GM21825 (cell line): Measurements from ENCODE around the gene DRG2.

Source experiments
- ATAC-seq: cut with Tn5 transposase; IDR thresholded peaks from one replicate; pipeline ENCODE4 v1.9.1; 2021; ENCODE audit warnings: mild to moderate bottlenecking, moderate library complexity; ENCODE audit not compliant: unreplicated experiment

DRG2 gene, protein sequence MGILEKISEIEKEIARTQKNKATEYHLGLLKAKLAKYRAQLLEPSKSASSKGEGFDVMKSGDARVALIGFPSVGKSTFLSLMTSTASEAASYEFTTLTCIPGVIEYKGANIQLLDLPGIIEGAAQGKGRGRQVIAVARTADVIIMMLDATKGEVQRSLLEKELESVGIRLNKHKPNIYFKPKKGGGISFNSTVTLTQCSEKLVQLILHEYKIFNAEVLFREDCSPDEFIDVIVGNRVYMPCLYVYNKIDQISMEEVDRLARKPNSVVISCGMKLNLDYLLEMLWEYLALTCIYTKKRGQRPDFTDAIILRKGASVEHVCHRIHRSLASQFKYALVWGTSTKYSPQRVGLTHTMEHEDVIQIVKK

DNA sequence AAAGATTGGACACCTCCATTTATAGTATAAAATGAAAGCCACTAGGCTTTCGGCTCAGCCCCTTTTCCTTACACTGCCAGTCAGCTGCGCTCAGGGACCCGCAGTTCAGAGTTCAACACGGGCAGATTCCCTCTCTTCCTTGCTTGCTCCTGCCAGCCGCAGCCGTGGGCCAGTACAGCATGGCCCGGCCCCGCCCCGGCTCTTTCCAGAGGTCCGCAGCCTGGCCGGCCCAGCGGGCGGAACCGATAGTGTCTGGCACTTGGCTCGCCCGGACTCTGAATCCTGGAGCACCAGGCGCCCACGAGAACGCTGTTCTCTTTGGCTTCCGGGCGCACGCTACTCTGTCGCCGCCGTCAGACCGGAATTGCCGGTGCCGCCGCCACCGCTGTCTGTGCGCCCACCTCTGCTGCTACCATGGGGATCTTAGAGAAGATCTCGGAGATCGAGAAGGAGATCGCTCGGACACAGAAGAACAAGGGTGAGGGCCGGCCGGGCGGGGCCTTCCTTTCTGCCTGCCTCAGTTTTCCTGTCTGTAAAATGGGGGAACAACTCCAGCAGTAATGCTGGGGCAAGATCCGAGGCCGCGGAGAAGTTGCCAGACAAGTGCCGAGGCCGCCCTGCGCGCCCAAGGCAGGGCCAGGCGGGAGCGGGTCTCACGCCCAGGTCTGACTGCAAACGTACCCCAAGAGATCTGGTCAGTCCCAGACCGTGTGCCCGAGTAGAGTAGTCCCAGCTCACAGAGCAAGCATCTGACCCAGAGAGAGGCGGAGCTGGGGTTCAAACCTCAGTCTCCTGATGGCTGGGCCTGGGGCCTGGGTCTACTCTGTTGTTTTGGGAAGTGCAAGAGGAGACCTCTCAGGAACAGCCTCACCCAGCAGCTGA, at the start of gene DRG2:
DRG2 (plus strand) TSS at position 339 of the 882 bp plus-strand sequence; CDS start at position 415, 76 bp downstream.
- ATAC-seq = peak; percentile 86

DNA sequence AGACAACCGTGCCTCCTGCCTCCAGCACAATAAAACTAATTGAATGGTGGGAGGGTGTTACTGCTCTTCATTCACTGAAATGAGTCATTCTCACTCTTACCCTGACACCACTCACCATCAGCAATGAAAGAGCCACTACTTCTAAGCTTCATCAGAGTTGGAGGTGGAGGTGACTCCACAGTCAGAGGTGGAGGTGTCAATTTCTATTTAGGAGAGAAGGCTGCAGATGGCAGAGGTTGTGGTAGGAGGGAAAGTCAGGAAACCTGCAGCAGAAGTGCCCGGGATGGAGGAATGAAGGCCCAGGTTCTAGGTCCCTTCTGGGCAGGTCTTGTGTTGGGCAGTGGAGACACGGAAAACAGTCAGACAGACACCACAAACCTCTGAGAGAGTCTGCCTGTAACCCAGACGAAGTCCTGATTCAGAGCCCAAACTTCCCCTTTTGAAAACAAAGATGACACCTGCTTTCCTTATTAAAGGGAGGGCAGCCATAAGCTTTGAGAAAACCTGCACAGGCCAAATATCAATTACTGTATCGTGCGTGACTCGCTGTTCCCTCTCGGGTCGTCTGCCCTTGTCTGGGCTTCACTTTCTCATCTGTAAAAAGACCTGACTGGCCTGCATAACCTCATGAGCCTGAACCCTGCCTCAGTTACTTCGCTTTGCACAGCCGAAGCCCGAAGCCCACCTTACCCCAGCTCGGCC, 49.4 kb upstream of the DRG2 start:
- ATAC-seq = no peak

DNA sequence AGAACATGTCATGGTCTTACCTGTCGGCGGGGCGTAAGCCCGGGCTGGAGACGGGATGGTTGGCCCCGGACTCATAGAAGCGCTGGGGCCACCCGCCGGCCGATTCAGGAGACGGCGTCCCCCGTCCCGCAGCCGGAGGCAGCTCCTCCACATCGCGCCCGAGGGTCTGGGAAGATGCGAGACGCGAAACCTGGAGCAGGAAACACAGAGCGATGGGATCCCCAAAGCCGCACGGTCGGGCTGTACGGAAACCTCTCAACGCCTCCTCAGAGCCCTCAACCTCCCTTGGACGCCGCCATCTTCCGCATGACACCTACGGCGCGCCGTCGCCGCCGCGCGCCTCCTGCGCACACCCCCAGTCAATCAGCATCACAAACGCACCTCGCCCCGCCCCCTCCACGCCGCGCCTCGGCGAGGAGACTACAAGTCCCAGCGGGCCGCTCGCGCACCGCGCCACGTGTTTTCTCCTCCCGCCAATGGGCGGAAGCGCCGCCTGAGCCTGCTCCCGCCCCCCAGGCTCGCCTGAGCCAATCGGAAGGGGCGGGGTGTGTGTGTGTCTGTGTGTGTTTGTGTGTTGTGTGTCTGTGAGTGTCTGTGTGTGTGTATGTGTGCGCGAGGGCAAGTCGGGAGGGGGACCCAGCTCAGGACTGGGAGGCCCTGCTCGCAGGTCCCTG, 48.8 kb upstream of the DRG2 start, which contains the start of the genes ATPAF2 and GID4:
ATPAF2 (minus strand) TSS at position 308 of the 674 bp plus-strand sequence; CDS start at position 153, 155 bp downstream.
GID4 (plus strand) TSS at position 548 of the 674 bp plus-strand sequence; CDS start at position 605, 57 bp downstream.
- ATAC-seq = peak; percentile 84

DNA sequence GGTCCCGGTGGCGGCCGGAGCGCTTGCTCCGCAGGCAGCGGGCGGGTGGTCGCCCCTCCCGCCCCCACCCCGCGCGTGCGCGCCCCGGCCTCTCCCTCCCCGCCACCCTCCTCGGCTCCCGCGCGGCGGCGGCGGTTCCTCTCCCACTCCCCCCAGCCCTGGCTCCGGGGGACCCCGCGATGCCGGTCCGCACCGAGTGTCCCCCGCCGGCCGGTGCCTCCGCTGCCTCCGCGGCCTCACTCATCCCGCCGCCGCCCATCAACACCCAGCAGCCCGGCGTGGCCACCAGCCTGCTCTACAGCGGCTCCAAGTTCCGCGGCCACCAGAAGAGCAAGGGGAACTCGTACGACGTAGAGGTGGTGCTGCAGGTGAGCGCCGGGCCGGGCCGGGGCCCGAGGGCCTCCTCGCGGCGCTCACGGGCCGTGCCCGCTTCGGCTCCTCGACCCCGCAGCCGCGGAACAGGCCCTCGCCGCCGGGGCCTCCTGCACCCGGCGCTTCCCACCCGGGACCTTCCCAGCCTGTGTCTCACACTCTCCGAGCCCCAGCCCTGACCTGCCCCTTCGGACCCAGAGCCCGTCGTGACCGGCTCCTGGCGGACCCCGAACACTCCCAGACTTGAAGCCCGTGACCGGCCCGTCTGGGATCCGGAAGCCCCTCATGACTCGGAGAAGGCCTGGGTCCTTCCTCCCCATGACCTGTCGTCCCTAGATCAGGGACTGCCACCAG, 48.0 kb upstream of the DRG2 start:
- peak; percentile 26 for ATAC-seq

DNA sequence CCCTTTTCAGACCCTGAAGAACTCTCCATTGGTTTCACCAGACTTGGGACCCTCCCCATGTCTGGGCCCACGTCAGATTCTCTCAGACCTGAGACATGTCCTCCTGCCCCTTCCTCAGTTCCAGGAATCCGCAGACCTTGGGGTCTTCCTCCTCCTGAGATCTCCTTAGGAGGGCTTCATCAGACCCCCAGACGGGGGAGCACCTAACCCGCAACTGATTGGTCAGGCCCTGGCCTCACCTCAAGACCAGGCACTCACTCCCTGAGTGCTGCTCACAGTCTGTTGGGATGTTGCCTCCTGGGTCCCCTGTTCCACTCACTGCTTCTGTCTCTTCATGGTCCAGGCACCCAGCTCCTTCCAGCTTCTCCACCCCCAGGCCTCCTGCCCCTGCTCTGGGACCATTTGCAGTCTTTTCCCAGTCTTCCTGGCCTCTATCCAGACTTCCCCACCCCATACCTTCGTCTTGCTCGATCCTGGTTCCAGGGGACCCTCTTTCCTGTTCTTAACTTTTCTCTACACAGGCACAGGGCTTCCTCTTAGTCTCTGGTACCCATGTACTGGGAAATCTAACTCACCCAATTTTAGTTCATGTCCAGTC, 47.4 kb upstream of the DRG2 start:
- ATAC-seq = no peak

DNA sequence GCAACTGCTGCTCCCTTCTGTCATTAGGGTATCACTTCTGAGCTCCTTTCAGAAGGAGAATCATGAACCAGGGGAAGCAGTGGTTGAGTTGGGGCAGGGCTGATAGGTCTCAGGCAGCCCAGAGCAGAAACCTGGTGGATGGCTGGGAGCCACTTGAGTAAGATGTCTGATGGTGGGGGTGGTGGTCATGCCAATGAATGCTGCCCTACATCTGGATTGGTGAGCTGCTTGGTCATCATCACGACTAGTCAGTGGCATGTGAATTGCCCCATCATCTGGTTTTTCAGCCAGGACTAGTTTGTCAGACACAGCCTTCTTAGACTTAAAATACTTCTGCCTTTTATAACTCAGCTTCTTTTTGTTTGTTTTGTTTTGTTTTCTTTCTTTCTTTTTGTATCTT, 46.0 kb upstream of the DRG2 start:
- no peak for ATAC-seq

DNA sequence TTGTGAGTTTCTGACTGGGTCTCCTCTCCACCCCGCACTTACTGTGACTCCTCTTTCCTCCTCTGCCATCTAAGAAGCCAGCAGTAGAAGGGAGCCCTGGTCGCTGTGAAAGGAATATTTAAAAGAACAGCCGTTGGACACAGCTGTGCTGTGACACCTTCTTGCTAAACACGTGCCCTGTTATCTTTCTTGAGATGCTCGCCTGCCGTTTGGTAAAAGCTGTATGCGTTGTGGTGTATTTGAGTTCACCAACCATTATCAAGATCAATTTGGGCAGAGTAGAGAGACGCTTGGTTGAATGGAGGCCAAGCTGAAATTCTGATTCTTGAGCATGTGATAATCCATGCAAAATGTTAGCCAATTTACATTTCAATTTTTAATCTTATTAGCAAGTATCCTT, 44.8 kb upstream of the DRG2 start:
- ATAC-seq = no peak

DNA sequence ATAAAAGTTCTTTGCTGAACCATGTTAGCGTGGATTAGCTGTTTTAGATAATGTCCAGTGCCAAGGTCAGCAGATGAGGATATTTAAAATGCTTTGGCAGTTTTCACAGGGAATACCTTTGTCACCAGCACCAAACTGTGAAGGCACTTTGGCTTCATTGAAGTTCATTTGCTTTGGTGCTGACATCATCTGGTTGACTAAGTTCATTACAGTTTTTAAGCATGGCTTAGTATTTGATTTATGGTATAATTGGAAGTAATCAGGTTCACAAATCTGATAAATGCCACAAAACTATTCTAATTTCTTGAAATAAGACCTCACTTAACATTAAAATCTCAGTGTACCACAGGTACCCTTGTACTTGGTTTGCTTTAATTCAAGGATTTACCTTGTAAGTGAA, 44.3 kb upstream of the DRG2 start:
- no peak for ATAC-seq

DNA sequence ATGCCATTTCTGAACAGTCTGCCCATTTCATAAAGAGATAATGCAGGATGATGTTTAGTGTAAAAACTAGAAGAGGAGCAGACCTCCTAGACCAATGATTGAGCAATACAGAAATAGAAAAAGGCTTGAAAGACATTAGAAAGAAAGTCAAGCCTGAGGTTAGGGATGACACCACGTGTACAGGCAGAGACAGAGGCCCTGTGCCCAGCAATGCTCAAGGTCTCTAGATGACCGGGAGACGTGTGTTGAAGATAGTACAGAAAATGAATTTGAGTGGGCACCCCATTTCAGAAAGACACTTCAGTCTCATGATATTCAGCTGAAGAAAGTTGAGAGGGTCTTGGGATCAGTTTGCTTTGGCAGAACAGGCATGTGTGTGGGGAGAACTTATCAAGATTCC, 43.1 kb upstream of the DRG2 start:
- no peak for ATAC-seq

DNA sequence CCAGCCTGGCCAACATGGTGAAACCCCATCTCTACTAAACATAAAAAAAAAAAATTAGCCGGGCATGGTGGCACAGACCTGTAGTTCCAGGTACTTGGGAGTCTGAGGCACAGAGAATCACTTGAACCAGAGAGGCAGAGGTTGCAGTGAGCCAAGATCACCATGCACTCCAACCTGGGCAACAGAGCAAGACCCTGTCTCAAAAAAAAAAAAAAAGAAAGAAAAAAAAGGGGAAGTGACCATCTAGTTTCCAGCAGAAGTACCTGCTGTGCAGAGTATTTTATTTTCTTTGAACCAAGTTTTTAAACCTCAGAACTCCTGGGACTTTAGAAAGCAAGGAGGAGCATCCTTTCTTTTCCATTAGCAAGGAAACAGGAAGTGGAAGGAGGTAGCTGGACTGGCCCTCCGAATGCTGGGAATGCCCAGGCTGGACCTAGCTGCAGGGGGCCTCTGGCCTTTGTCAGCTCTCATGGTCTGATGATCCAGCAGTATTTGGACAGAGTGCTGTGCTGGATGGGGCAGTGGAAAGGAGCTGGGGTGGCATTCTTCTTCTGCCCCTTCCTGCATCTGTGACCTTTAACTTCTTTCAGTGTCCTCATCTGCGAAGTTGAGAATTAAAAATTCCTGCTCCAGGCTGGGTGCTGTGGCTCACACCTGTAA, 41.9 kb upstream of the DRG2 start:
- ATAC-seq = no peak

DNA sequence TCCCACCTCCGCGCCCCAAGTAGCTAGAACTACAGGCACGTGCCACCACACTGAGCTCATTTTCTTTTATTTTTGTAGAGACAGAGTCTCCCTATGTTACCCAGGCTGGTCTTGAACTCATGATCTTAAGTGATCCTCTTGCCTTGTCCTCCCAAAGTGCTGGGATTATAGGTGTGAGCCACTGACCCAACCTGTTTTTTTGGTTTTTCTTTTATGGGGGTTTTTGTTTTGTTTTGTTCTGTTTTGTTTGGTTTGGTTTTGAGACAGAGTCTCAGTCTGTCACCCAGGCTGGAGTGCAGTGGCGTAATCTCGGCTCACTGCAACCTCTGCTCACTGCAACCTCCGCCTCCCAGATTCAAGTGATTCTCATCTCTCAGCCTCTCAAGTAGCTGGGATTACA, 32.2 kb upstream of the DRG2 start:
- no peak for ATAC-seq

DNA sequence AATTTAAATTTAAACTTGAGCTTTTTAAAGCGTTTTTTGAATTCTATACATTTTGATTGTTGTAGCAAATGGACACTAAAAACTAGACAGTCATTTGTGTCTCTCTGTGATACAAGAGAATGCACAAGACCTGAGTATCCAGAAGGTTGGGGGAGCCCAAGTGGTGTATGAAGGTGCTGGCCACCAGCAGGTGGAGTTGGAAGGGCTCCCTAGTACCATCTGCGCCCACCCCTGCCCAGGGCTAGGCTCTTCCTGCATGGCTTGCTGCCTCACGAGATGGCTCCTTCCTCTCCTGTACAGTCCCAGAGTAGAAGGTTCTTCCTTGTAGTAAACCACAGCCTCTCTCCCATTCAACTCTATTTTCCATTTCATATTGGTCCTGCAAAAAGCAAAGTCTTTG, 31.5 kb upstream of the DRG2 start:
- no peak for ATAC-seq

DNA sequence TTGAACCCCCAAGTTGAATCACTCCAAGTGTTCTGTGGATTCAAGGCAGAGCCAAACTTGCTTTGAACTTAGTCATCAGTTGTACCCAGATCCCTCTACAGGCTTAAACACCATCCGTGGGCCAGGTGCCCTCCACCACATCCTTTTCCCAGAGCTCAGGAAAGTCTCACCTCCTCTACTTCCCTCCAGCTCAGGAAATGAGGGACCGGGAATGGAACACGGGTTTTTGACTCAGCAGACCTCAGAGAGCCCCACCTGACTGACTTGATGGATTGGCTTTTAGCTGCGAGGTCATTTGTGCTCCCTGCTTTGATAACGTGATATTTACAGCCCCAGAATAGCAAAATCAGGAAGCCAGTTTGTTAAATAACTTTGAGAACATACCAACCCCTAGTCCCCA, 28.5 kb upstream of the DRG2 start:
- no peak for ATAC-seq

DNA sequence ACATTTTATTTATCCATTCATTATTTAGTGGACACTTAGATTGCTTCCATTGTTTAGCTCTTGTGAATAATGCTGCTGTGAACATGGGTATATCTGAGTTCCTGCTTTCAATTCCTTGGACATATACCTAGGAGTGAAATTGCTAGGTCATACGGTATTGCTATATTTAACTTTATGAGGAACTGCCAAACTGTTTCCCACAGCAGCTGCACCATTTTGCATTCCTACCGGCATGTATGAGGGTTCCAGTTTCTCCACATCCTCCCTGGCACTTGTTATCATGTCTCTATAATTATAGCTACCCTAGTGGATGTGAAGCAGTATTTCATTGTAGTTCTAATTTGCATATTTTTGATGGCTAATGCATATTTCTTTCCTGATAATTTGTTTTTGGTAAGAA, 23.7 kb upstream of the DRG2 start:
- ATAC-seq = no peak

DNA sequence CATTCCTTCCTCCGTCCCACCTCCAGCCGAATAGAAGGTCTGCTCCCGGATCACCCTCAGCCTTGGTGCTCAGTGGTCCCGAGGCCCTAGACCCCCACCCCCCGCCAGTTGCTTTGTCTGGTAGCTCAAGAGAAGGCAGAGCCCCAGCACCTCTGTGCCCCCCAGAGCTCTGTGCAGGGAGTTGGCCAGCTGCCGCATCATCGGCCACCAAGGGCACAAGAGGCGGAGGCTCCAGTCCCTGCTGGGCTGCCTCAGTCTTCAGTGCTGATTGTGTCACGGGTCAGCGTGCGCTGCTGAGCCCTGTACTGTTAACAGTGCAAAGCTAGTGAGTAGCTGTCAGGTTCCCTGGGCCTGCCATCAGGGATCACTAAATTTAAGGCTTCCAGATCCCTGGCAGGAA, 22.2 kb upstream of the DRG2 start:
- ATAC-seq = no peak

DNA sequence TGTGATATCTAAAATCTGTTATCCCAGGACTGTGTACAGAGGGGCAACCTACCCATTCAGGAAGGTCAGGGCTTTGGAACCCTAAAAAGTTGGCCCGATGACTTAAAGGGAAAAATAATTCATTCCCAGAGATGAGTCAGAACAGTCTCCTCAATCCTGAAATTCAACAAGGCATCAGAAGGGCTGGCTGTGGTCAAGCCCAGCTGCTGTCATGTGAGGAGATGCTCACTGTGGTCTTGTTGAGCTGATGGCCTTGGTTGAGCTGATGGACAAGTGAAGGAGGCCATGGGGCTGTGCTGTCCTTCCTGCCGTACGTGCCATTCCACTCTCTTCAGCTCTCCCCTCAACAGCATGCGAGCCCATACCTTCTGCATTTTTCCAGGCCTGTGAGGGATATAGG, 20.9 kb upstream of the DRG2 start:
- no peak for ATAC-seq

DNA sequence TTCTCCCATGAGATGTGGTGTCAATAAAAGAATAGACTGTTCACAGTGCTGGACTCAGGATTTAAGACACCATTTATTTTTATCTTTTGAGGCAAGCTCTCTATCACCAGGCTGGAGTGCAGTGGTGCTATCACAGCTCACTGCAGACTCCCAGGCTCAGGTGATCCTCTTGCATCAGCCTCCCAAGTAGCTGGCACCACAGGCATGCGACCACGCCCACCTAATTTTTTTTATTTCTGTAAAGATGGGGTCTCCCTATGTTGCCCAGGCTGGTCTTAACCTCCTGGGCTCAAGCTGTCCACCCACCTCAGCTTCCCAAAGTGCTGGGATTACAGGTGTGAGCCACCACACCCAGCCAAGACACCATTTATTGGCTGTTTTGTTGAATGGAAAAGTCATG, 18.6 kb upstream of the DRG2 start:
- no peak for ATAC-seq

DNA sequence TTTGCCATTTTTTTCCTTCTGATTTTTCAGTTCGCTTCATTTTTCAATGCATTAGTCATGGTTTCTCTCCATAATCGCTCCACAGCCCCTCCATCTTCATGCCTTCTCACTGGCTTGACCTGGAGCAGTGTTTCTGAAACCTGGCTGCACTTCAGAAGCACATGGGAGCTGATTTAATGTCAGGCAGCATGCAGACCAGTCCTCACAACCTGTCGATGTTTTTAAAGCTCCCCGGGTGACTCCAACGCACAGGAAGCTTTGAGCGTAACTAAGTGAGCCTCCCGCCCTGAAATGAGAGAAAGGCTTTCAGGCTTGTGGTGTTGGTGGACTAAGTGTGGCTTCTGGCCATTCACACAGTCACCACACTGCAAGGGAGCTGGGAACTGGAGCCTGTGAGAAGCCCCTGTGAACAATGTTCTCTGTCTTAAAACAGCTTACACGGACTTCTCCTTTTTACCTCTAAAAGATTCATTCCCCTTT, 16.8 kb upstream of the DRG2 start:
- ATAC-seq = no peak

DNA sequence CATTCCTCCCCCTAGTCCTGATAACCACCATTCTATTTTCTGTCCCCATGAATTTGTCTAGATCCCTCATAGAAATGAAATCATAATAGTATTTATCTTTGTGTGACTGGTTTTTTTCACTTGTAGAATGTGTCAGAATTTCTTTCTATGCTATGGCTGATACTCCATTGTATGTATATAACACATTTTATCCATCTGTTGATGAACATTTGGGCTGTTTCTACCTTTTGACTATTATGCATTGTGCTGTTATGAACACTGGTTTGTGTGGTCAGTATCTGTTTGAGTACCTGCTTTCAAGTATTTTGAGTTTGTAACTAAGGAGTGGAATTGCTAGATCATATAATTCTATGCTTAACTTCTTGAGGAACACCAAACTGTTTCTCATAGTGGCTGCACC, 16.0 kb upstream of the DRG2 start:
- ATAC-seq = no peak
